Neuronal stem cell (in vitro differentiated cells): ENCODE measurements around the gene CNTN3. TPM values are rescaled to one million over a fixed set of nuclear protein-coding genes. Genes with fewer than 3 reads are reported as not detected.

Experiments
- DNase-seq: peaks from one replicate; pipeline ENCODE4 v3.0.0-alpha.2; 2013; ENCODE audit warnings: low spot score
- H2AFZ ChIP-seq: one replicate; pipeline ENCODE4 v1.6.1; 2013; ENCODE audit warnings: mild to moderate bottlenecking, low read length, inconsistent platforms
- H2AK5ac ChIP-seq: 2 replicates; pipeline ENCODE4 v1.6.1; 2013; ENCODE audit warnings: low read depth, mild to moderate bottlenecking, inconsistent platforms, low read length, moderate library complexity, mixed read lengths
- H2BK120ac ChIP-seq: 2 replicates; pipeline ENCODE4 v1.6.1; 2013; ENCODE audit warnings: low read depth, mild to moderate bottlenecking, inconsistent platforms, low read length, moderate library complexity, mixed read lengths
- H2BK12ac ChIP-seq: one replicate; pipeline ENCODE4 v1.6.1; 2013; ENCODE audit warnings: low read length, inconsistent platforms
- H2BK15ac ChIP-seq: 2 replicates; pipeline ENCODE4 v1.6.1; 2013; ENCODE audit warnings: mild to moderate bottlenecking, low read length, inconsistent platforms, mixed read lengths
- H2BK5ac ChIP-seq: one replicate; pipeline ENCODE4 v1.6.1; 2013; ENCODE audit warnings: inconsistent platforms, mild to moderate bottlenecking, low read length, moderate library complexity
- H3K14ac ChIP-seq: one replicate; pipeline ENCODE4 v1.6.1; 2013; ENCODE audit warnings: low read length, inconsistent platforms
- H3K18ac ChIP-seq: 2 replicates; pipeline ENCODE4 v1.6.1; 2013; ENCODE audit warnings: low read length, inconsistent platforms
- H3K23ac ChIP-seq: 2 replicates; pipeline ENCODE4 v1.6.1; 2013; ENCODE audit warnings: low read depth, mild to moderate bottlenecking, mixed read lengths, low read length, inconsistent platforms; ENCODE audit not compliant: poor library complexity
- H3K27ac ChIP-seq: replicated peaks from 3 replicates; pipeline ENCODE4 v1.5.1; 2013; ENCODE audit warnings: low read length, inconsistent platforms
- H3K27me3 ChIP-seq, 3 experiments: 2 replicates each; pipeline ENCODE4 v1.6.1; 2013; ENCODE audit warnings: low read length in 3 of 3, mild to moderate bottlenecking in 2 of 3, inconsistent platforms in 1 of 3, low read depth in 1 of 3, mixed read lengths in 1 of 3, moderate library complexity in 1 of 3; ENCODE audit not compliant: control insufficient read depth in 3 of 3, insufficient read depth in 3 of 3
- H3K36me3 ChIP-seq, 2 donors: replicated peaks in 1 of 2; 2 replicates each; pipeline ENCODE4 v1.6.1; 2013; ENCODE audit warnings: low read length in 2 of 2; ENCODE audit not compliant: control insufficient read depth in 2 of 2, insufficient read depth in 2 of 2
- H3K4ac ChIP-seq: 2 replicates; pipeline ENCODE4 v1.6.1; 2013; ENCODE audit warnings: inconsistent platforms, mild to moderate bottlenecking, low read length, moderate library complexity
- H3K4me1 ChIP-seq, 2 donors: 1 replicate in 1 of 2; 2 replicates in 1 of 2; pipeline ENCODE4 v1.6.1; 2013; ENCODE audit warnings: low read length in 2 of 2, low read depth in 1 of 2; ENCODE audit not compliant: control insufficient read depth in 2 of 2, insufficient read depth in 1 of 2
- H3K4me2 ChIP-seq: one replicate; pipeline ENCODE4 v1.6.1; 2013; ENCODE audit warnings: mild to moderate bottlenecking, low read length, inconsistent platforms; ENCODE audit not compliant: insufficient read depth, poor library complexity, severe bottlenecking
- H3K4me3 ChIP-seq, 2 donors: 2 replicates each; pipeline ENCODE4 v1.5.1; 2013; ENCODE audit warnings: low read length in 2 of 2, mild to moderate bottlenecking in 2 of 2, inconsistent platforms in 1 of 2, moderate library complexity in 1 of 2
- H3K79me1 ChIP-seq: one replicate; pipeline ENCODE4 v1.6.1; 2013; ENCODE audit warnings: low read depth, mild to moderate bottlenecking, inconsistent platforms, low read length, moderate library complexity
- H3K9ac ChIP-seq: one replicate; pipeline ENCODE4 v1.6.1; 2013; ENCODE audit warnings: mild to moderate bottlenecking, low read depth, low read length, inconsistent platforms; ENCODE audit not compliant: poor library complexity
- H3K9me3 ChIP-seq, 2 donors: replicated peaks in 1 of 2; 2 replicates each; pipeline versions ENCODE3 to v1.6.1; 2013; ENCODE audit warnings: low read length in 2 of 2, mild to moderate bottlenecking in 2 of 2, inconsistent platforms in 1 of 2, low read depth in 1 of 2, mixed read lengths in 1 of 2, moderate library complexity in 1 of 2; ENCODE audit not compliant: control insufficient read depth in 2 of 2, insufficient read depth in 1 of 2
- H4K8ac ChIP-seq: one replicate; pipeline ENCODE4 v1.6.1; 2013; ENCODE audit warnings: low read depth, mild to moderate bottlenecking, inconsistent platforms, low read length, moderate library complexity
- H4K91ac ChIP-seq: one replicate; pipeline ENCODE4 v1.6.1; 2013; ENCODE audit warnings: low read length, low read depth, mild to moderate bottlenecking, inconsistent platforms; ENCODE audit not compliant: poor library complexity
- WGBS, 2 donors: extraction: QIAGEN DNeasy Blood & Tissue Kit; methylation state at CpG; one replicate each; pipeline ENCODE4 v1.1.7; 2013; ENCODE audit warnings: missing lambda C conversion rate in 2 of 2, mixed read lengths in 1 of 2; ENCODE audit not compliant: insufficient read length in 2 of 2, insufficient replicate concordance in 1 of 2; ENCODE audit errors: extremely low coverage in 2 of 2; 5-methylcytosine and 5-hydroxymethylcytosine counted together
- polyA plus RNA-seq, 2 experiments: library from polyadenylated mRNA; stranded (reverse); fragments of 200-250 nt; gene quantifications; one replicate each; pipeline ENCODE4 v1.2.3, GENCODE V29; 2013

The CNTN3 gene
- 0.54 TPM for polyA plus RNA-seq (2013, experiment 1 of 2)
- polyA plus RNA-seq (2013, experiment 2 of 2): 0.57 TPM

- Histone ChIP-seq H3K4me3 (peak within 1 kb of the TSS; percentile 49 to 84), H3K27me3 (peaks cover 8 to 41% (median 22%) of the 10 kb centered on the region in 3 experiments), H3K4me2 (peak within 1 kb of the TSS; percentile 93), H3K4me1 (peaks cover 0 to 2% of the 10 kb centered on the region in 2 donors), H2AFZ (peak within 1 kb of the TSS; percentile 88), H3K18ac (peak within 1 kb of the TSS; percentile 87), H3K9ac (peak within 1 kb of the TSS; percentile 80), H3K36me3 (no peaks in the 10 kb centered on the region), H2AK5ac (no peak within 1 kb of the TSS), H2BK5ac (no peak within 1 kb of the TSS), H3K4ac (no peak within 1 kb of the TSS), H2BK120ac (no peak within 1 kb of the TSS), H4K8ac (no peak within 1 kb of the TSS), H2BK15ac (no peak within 1 kb of the TSS), H4K91ac (no peak within 1 kb of the TSS), H3K79me1 (no peaks in the 10 kb centered on the region), H3K14ac (peak within 1 kb of the TSS; percentile 87), H3K23ac (no peak within 1 kb of the TSS), H3K27ac (no peak within 1 kb of the TSS), H3K9me3 (no peaks in the 10 kb centered on the region), H2BK12ac (no peak within 1 kb of the TSS)
- peak; percentile 61 for DNase-seq
- no CpG with 5 or more reads among the region's 108 CpGs for WGBS, 2 donors
Observed at GRCh38 chr3:74614107-74614967, at the start of gene CNTN3. TSS of gene CNTN3 (minus strand) at chr3:74614659. CDS start at chr3:74521112, 93,547 bp downstream.

- H3K79me1 ChIP-seq: no peaks in the 10 kb centered on the region
- H2AK5ac ChIP-seq: no peak overlapping the region
- no peaks in the 10 kb centered on the region for H3K36me3 ChIP-seq
Observed at GRCh38 chr3:74663178-74663577, 48.7 kb upstream of the CNTN3 start.

DNA sequence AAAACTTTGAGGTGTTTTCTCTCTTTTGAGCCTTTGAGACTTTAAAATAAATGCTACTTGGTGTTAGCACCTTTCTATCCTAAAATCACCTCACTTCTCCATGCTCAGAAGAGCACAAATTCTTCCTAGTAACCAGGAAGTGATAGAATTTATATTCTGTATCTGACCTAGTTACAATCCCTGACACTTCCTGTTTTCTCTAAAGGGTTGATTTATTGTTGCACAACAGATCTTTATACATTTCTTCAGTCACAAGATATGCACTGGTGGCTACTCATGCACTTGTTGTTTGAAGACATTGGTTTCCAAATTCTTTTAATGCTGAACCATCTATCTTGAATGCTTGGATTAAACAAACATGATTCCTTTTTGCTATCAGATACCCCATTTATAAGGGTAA lies 47.2 kb upstream of the CNTN3 start:
- H4K8ac ChIP-seq: no peak overlapping the region
- no peak overlapping the region for H3K9ac ChIP-seq
- H2AK5ac ChIP-seq: no peak overlapping the region
- H3K9me3 ChIP-seq: no peaks in the 10 kb centered on the region
- H3K4me3 ChIP-seq: no peak overlapping the region
- no peak overlapping the region for H2BK15ac ChIP-seq
- no peak overlapping the region for H3K18ac ChIP-seq
- no peaks in the 10 kb centered on the region for H3K4me1 ChIP-seq
- no peak for DNase-seq
- no peak overlapping the region for H3K27ac ChIP-seq
- H2BK12ac ChIP-seq: no peak overlapping the region
- no peaks in the 10 kb centered on the region for H3K27me3 ChIP-seq
- no peak overlapping the region for H3K14ac ChIP-seq
- H2BK5ac ChIP-seq: no peak overlapping the region
- H4K91ac ChIP-seq: no peak overlapping the region
- H3K79me1 ChIP-seq: no peaks in the 10 kb centered on the region
- H2AFZ ChIP-seq: peak overlapping the region; percentile 39
- no peak overlapping the region for H2BK120ac ChIP-seq
- no peaks in the 10 kb centered on the region for H3K36me3 ChIP-seq
- H3K4ac ChIP-seq: no peak overlapping the region
- H3K23ac ChIP-seq: no peak overlapping the region
- no peak overlapping the region for H3K4me2 ChIP-seq

More at GRCh38 chr3:74663178-74663577, 48.7 kb upstream of the CNTN3 start:
- no CpG with 5 or more reads among the region's 3 CpGs for WGBS, 2 donors
- Histone ChIP-seq H2BK120ac (no peak overlapping the region), H3K9me3 (peaks cover under 1 to 6% of the 10 kb centered on the region in 2 donors), H3K23ac (no peak overlapping the region), H3K9ac (no peak overlapping the region), H4K8ac (no peak overlapping the region), H2BK15ac (no peak overlapping the region), H2AFZ (no peak overlapping the region), H3K27me3 (no peaks in the 10 kb centered on the region), H3K18ac (no peak overlapping the region), H4K91ac (no peak overlapping the region), H3K4me1 (no peaks in the 10 kb centered on the region), H3K14ac (no peak overlapping the region), H3K4ac (no peak overlapping the region), H2BK12ac (no peak overlapping the region), H3K4me2 (no peak overlapping the region), H3K27ac (no peak overlapping the region), H3K4me3 (no peak overlapping the region), H2BK5ac (no peak overlapping the region)
- DNase-seq: no peak

DNA sequence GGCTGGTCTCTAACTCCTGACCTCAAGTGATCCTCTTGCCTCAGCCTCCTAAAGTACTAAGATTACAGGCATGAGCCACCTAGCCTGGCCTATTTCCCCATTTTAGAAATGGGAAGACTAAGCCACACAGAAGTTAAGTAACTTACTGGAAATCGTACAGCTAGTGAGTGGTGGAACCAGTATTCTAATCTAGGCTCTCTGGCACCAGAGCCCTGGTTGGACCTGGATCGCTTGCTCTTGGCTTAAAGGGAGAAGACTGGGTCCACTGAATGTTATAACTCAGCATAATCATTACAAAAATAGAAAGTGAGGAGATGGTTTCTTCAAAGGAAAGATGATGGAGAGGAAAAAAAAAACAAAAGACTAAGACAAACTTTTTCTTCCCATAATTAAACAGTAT lies 37.4 kb upstream of the CNTN3 start:
- no peaks in the 10 kb centered on the region for H3K4me1 ChIP-seq
- H2AFZ ChIP-seq: no peak overlapping the region
- H3K4me2 ChIP-seq: no peak overlapping the region
- H3K9me3 ChIP-seq: no peaks in the 10 kb centered on the region
- H2BK5ac ChIP-seq: no peak overlapping the region
- H3K23ac ChIP-seq: no peak overlapping the region
- no peak overlapping the region for H4K8ac ChIP-seq
- no peak overlapping the region for H2BK12ac ChIP-seq
- no peak overlapping the region for H3K14ac ChIP-seq
- no peak overlapping the region for H3K4me3 ChIP-seq
- H4K91ac ChIP-seq: no peak overlapping the region
- no peaks in the 10 kb centered on the region for H3K27me3 ChIP-seq
- no CpG with 5 or more reads among the region's 2 CpGs for WGBS, 2 donors
- no peak overlapping the region for H3K9ac ChIP-seq
- H2BK120ac ChIP-seq: no peak overlapping the region
- H3K18ac ChIP-seq: no peak overlapping the region
- no peak overlapping the region for H2BK15ac ChIP-seq
- no peaks in the 10 kb centered on the region for H3K79me1 ChIP-seq
- H3K27ac ChIP-seq: no peak overlapping the region
- H2AK5ac ChIP-seq: no peak overlapping the region
- DNase-seq: no peak
- no peaks in the 10 kb centered on the region for H3K36me3 ChIP-seq
- H3K4ac ChIP-seq: no peak overlapping the region
